HCT116 (cell line): ENCODE results near the gene RBM28. TPM values are rescaled to one million over a fixed set of nuclear protein-coding genes. Genes with fewer than 3 reads are reported as not detected.

Source experiments
- ATAC-seq: fragments of 200-7000 bp; cut with Tn5 transposase; 2 replicates; pipeline ENCODE4 v1.9.1; 2020; ENCODE audit warnings: mild to moderate bottlenecking, moderate library complexity
- BruUV-seq: library from RNA; stranded (reverse); fragments of 400-500 nt; replicated peaks from 2 replicates; lab custom pipeline; 2021; lab: Mats Ljungman, UMichigan
- CTCF ChIA-PET: fragments of 300-600 bp; sonication (Branson Sonifier 250); formaldehyde crosslinking; loops from one replicate; lab custom pipeline; 2021; ENCODE audit warnings: antibody characterized with exemption; lab: Charles Lee
- POLR2A ChIA-PET: fragments of 300-600, 350-600 bp; sonication (Branson Sonifier 250); formaldehyde crosslinking; loops from one replicate; lab custom pipeline; 2021; ENCODE audit warnings: antibody characterized with exemption; lab: Charles Lee
- RAD21 ChIA-PET, 2 experiments: fragments of 300-600 bp; sonication (Branson Sonifier 250); formaldehyde crosslinking; loops; one replicate each; lab custom pipeline; 2023; ENCODE audit warnings: low total read pairs in 2 of 2; ENCODE audit not compliant: uncharacterized antibody in 2 of 2, unreplicated experiment in 2 of 2, low non-redundant PET in 1 of 2; lab: Charles Lee
- DNase-seq: peaks from one replicate; pipeline ENCODE4 v3.0.0-alpha.2; 2010; ENCODE audit warnings: low read depth, low spot score
- H2AFZ ChIP-seq: fragments of 200-600 bp; shearing (Covaris generic), sonication (generic); 2 replicates; pipeline ENCODE4 v1.6.1; 2017; ENCODE audit warnings: low read depth, mixed run types, mixed read lengths, antibody characterized with exemption, low read length; ENCODE audit not compliant: poor library complexity, severe bottlenecking
- H3K27ac ChIP-seq: 2 replicates; pipeline ENCODE4 v1.5.1; 2012; ENCODE audit warnings: low read depth, low read length
- H3K27me3 ChIP-seq: fragments of 200-600 bp; sonication (generic); 2 replicates; pipeline ENCODE4 v1.6.1; 2016; ENCODE audit warnings: mixed run types, low read length, mixed read lengths; ENCODE audit not compliant: insufficient read depth
- H3K36me3 ChIP-seq, 2 experiments: fragments of 200-500 bp in 1 of 2; fragments of 200-600 bp in 1 of 2; sonication (Bioruptor generic) in 1 of 2; sonication (generic) in 1 of 2; 2 replicates each; pipeline versions ENCODE4 v1.5.1 to v1.6.1; 2014 to 2016; ENCODE audit warnings: low read length in 2 of 2, inconsistent platforms in 1 of 2, mixed read lengths in 1 of 2, mixed run types in 1 of 2; ENCODE audit not compliant: insufficient read depth in 2 of 2, control insufficient read depth in 1 of 2
- H3K4me1 ChIP-seq, 2 experiments: fragments of 200-600 bp in 1 of 2; sonication (generic) in 1 of 2; 2 replicates each; pipeline versions ENCODE4 v1.5.1 to v1.6.1; 2012 to 2017; ENCODE audit warnings: low read length in 2 of 2, inconsistent platforms in 1 of 2, mild to moderate bottlenecking in 1 of 2, mixed read lengths in 1 of 2, mixed run types in 1 of 2, moderate library complexity in 1 of 2; ENCODE audit not compliant: insufficient read depth in 2 of 2, control insufficient read depth in 1 of 2
- H3K4me2 ChIP-seq: fragments of 200-600 bp; sonication (generic); 2 replicates; pipeline ENCODE4 v1.6.1; 2017; ENCODE audit warnings: mixed run types, low read length, mixed read lengths
- H3K4me3 ChIP-seq, 2 experiments: fragments of 200-600 bp in 1 of 2; sonication (generic) in 1 of 2; replicated peaks in 1 of 2; 2 replicates each; pipeline ENCODE4 v1.5.1; 2011 to 2016; ENCODE audit warnings: low read length in 2 of 2, control low read depth in 1 of 2, low read depth in 1 of 2, mild to moderate bottlenecking in 1 of 2, mixed read lengths in 1 of 2, mixed run types in 1 of 2
- H3K79me2 ChIP-seq: fragments of 200-600 bp; sonication (generic); 2 replicates; pipeline ENCODE4 v1.6.1; 2017; ENCODE audit warnings: mild to moderate bottlenecking, mixed run types, low read length, moderate library complexity, mixed read lengths; ENCODE audit not compliant: insufficient read depth
- H3K9ac ChIP-seq: fragments of 200-600 bp; sonication (generic); 2 replicates; pipeline ENCODE4 v1.6.1; 2016; ENCODE audit warnings: low read length, mixed read lengths
- H3K9me2 ChIP-seq: fragments of 200-600 bp; sonication (generic), shearing (Covaris generic); 2 replicates; pipeline ENCODE4 v1.6.1; 2017; ENCODE audit warnings: mixed run types, mild to moderate bottlenecking, moderate library complexity; ENCODE audit not compliant: insufficient read depth
- H3K9me3 ChIP-seq, 2 experiments: fragments of 200-500 bp in 1 of 2; fragments of 200-600 bp in 1 of 2; sonication (Bioruptor generic) in 1 of 2; sonication (generic) in 1 of 2; 2 replicates each; pipeline ENCODE4 v1.6.1; 2014 to 2017; ENCODE audit warnings: low read length in 2 of 2, mixed read lengths in 2 of 2, inconsistent platforms in 1 of 2, low read depth in 1 of 2, mild to moderate bottlenecking in 1 of 2, mixed run types in 1 of 2, moderate library complexity in 1 of 2; ENCODE audit not compliant: control insufficient read depth in 1 of 2, insufficient read depth in 1 of 2
- H4K20me1 ChIP-seq: fragments of 200-600 bp; sonication (generic), shearing (Covaris generic); 2 replicates; pipeline ENCODE4 v1.6.1; 2017; ENCODE audit warnings: mixed run types, mild to moderate bottlenecking, moderate library complexity; ENCODE audit not compliant: insufficient read depth
- EGR1 ChIP-seq: IDR thresholded peaks from 2 replicates; pipeline ENCODE4 v1.6.1; 2012; ENCODE audit warnings: low read depth
- JUND ChIP-seq: IDR thresholded peaks from 2 replicates; pipeline ENCODE4 v1.6.1; 2012
- REST ChIP-seq: IDR thresholded peaks from 2 replicates; pipeline ENCODE4 v1.6.1; 2012; ENCODE audit warnings: low read depth
- ZBTB33 ChIP-seq: IDR thresholded peaks from 2 replicates; pipeline ENCODE4 v1.6.1; 2011; ENCODE audit warnings: mild to moderate bottlenecking, low read length, moderate library complexity; ENCODE audit not compliant: insufficient replicate concordance; ENCODE audit errors: extremely low read depth
- ZFX ChIP-seq: fragments of 450-650 bp; IDR thresholded peaks from 2 replicates; pipeline ENCODE4 v1.6.1; 2017
- intact Hi-C: fragments of 100-400 bp; cut with micrococcal nuclease; formaldehyde crosslinking; loops from 2 replicates; pipeline ENCODE4 v1.10.0; 2022
- total RNA-seq: library from RNA; stranded (reverse); gene quantifications from one replicate; pipeline ENCODE4 v1.2.1, GENCODE V29; 2021; ENCODE audit not compliant: unreplicated experiment

RBM28 gene
- total RNA-seq, 1 experiment from 2014 or later, result 66.3 TPM

- Histone ChIP-seq H3K79me2 (no peaks in the 10 kb centered on the region), H3K36me3 (peaks cover 5 to 18% of the 10 kb centered on the region in 2 experiments; a peak in 3 of 4 replicates), H3K9me2 (no peaks in the 10 kb centered on the region), H4K20me1 (no peaks in the 10 kb centered on the region), H3K27ac (no peak overlapping the region), H3K9ac (no peak overlapping the region), H3K9me3 (no peaks in the 10 kb centered on the region), H3K4me3 (no peak overlapping the region), H3K27me3 (no peaks in the 10 kb centered on the region), H3K4me1 (no peaks in the 10 kb centered on the region), H3K4me2 (no peak overlapping the region), H2AFZ (no peak overlapping the region)
- CTCF ChIA-PET, result interaction anchor here (5.9 kb wide), 1 partner anchor 43 kb away, joined by 134 read pairs; no protein-coding TSS in a partner anchor
- RAD21 ChIA-PET, result no interaction called here
- TF ChIP-seq JUND (no peak), EGR1 (no peak), REST (no peak), ZFX (no peak), ZBTB33 (no peak)
- intact Hi-C loops, result no loop called here
- no peak for ATAC-seq
- BruUV-seq, result no TSS peak
- DNase-seq, result no peak
- POLR2A ChIA-PET, result no interaction called here
Observed at GRCh38 chr7:128390871-128391565, 47.3 kb upstream of the RBM28 start.
